Activated CD8-positive, alpha-beta memory T cell treated with anti-CD3 and anti-CD28 coated beads, Interleukin-2, amount 50 U/mL, for 24 hours (primary cell): Measurements from ENCODE around the gene DNAH1.
A peak's percentile ranks its signal among the peaks of the same experiment; 100 is the strongest.

Source experiments
- DNase-seq: peaks from one replicate; pipeline ENCODE4 v3.0.0-alpha.2; 2020; ENCODE audit errors: extremely low read depth

Gene DNAH1

GRCh38 chr3:52433996-52434479 is 117.9 kb downstream of the DNAH1 start:
- DNase-seq = no peak

- DNase-seq = no peak
Measured at GRCh38 chr3:52434491-52435115, 118.5 kb downstream of the DNAH1 start.

- no peak for DNase-seq
Measured at GRCh38 chr3:52435246-52436101, 119.4 kb downstream of the DNAH1 start.

GRCh38 chr3:52436500-52437149 is 120.5 kb downstream of the DNAH1 start:
- no peak for DNase-seq

- DNase-seq = no peak
Measured at GRCh38 chr3:52437326-52438103, 121.4 kb downstream of the DNAH1 start.

- DNase-seq = no peak
Measured at GRCh38 chr3:52438104-52438376, 121.9 kb downstream of the DNAH1 start.

- DNase-seq = no peak
Measured at GRCh38 chr3:52438579-52439425, 122.7 kb downstream of the DNAH1 start.

GRCh38 chr3:52439426-52440248 is 123.5 kb downstream of the DNAH1 start:
- no peak for DNase-seq

GRCh38 chr3:52440249-52440551 is 124.1 kb downstream of the DNAH1 start:
- DNase-seq = no peak

- no peak for DNase-seq
Measured at GRCh38 chr3:52440671-52441070, 124.6 kb downstream of the DNAH1 start.

- DNase-seq = no peak
Measured at GRCh38 chr3:52441091-52441771, 125.1 kb downstream of the DNAH1 start.

GRCh38 chr3:52441772-52442332 is 125.7 kb downstream of the DNAH1 start:
- no peak for DNase-seq

GRCh38 chr3:52442409-52443267 is 126.5 kb downstream of the DNAH1 start:
- no peak for DNase-seq

- no peak for DNase-seq
Measured at GRCh38 chr3:52443268-52443610, 127.1 kb downstream of the DNAH1 start.

- no peak for DNase-seq
Measured at GRCh38 chr3:52443791-52444687, 127.9 kb downstream of the DNAH1 start.

GRCh38 chr3:52444860-52445793 is 129.0 kb downstream of the DNAH1 start, which contains the start of gene SEMA3G:
SEMA3G (minus strand) TSS chr3:52445103; CDS start chr3:52445027, 76 bp downstream.
- peak; percentile 36 for DNase-seq
